Mononuclear cell (primary cell): ENCODE measurements around the gene HS3ST1. TPM values are rescaled to one million over a fixed set of nuclear protein-coding genes. Genes with fewer than 3 reads are reported as not detected.

Experiments
- H3K27me3 ChIP-seq: 2 replicates; pipeline ENCODE4 v1.6.0; 2011; ENCODE audit warnings: low read length, control low read depth; ENCODE audit not compliant: insufficient read depth
- H3K4me1 ChIP-seq: 2 replicates; pipeline ENCODE4 v1.5.1; 2011; ENCODE audit warnings: mild to moderate bottlenecking, low read length, control low read depth; ENCODE audit not compliant: insufficient read depth
- H3K4me3 ChIP-seq: 2 replicates; pipeline ENCODE4 v1.5.1; 2011; ENCODE audit warnings: mild to moderate bottlenecking, low read length, moderate library complexity
- H3K9me3 ChIP-seq: 2 replicates; pipeline ENCODE4 v1.5.1; 2011; ENCODE audit warnings: low read depth, mild to moderate bottlenecking, control low read depth, low read length
- total RNA-seq: library from RNA; depleted of rRNA; stranded (reverse); fragments of >200 nt; gene quantifications from one replicate; pipeline ENCODE4 v1.2.3, GENCODE V29; 2012

Gene HS3ST1
- total RNA-seq, 1 donor: 0.10 TPM

GRCh38 chr4:11441194-11441556 lies 12.5 kb upstream of the HS3ST1 start:
- no peaks in the 10 kb centered on the region for H3K9me3 ChIP-seq
- H3K4me3 ChIP-seq: no peak overlapping the region
- peaks cover 13% of the 10 kb centered on the region for H3K4me1 ChIP-seq
- H3K27me3 ChIP-seq: no peaks in the 10 kb centered on the region

DNA sequence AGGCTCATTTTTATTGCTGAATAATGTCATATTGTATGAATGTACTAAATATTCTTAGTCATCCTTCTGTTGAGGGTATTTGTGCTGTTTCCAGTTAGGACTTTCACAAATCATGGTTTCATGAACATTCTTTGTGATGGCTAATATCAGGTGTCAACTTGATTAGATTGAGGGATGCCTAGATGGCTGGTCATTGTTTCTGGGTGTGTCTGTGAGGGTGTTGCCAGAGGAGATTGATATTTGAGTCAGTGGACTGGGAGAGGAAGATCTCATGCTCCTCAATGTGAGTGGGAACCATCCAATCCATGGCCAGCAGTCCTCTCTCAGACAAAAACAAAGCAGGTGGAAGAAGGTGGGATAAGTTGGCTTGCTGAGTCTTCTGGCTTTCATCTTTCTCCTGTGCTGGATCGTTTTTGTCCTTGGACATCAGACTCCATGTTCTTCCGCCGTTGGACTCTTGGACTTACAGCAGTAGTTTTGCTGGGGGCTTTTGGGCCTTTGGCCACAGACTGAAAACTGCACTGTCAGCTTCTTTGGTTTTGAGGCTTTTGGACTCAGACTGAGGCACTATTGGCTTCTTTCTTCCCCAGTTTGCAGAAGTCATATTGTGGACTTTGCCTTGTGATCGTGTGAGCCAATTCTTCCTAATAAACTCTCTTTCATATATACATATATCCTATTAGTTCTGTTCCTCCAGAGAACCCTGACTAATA lies 11.9 kb upstream of the HS3ST1 start:
- peaks cover 14% of the 10 kb centered on the region for H3K4me1 ChIP-seq
- H3K9me3 ChIP-seq: no peaks in the 10 kb centered on the region
- H3K4me3 ChIP-seq: no peak overlapping the region
- H3K27me3 ChIP-seq: no peaks in the 10 kb centered on the region

DNA sequence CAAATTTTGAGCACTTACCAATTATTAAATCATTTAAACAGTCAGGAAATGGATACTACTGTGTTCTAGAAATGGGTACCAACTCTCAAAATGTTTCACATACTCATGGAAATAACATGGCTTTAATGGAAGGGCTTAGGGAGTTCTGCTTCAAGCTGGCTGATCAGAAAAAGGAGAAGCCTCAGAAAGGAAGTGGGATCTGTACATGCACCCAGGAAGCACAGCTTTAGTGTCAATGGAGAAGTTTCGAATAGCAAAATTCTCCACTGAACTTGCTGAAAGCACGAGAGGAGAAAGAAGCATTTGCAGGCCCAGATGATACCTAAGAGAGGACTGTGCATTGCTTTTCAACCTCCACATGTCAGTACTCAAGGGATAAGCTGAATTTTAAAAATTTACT lies 11.1 kb upstream of the HS3ST1 start:
- no peaks in the 10 kb centered on the region for H3K27me3 ChIP-seq
- no peak overlapping the region for H3K4me3 ChIP-seq
- peaks cover 16% of the 10 kb centered on the region for H3K4me1 ChIP-seq
- no peaks in the 10 kb centered on the region for H3K9me3 ChIP-seq

DNA sequence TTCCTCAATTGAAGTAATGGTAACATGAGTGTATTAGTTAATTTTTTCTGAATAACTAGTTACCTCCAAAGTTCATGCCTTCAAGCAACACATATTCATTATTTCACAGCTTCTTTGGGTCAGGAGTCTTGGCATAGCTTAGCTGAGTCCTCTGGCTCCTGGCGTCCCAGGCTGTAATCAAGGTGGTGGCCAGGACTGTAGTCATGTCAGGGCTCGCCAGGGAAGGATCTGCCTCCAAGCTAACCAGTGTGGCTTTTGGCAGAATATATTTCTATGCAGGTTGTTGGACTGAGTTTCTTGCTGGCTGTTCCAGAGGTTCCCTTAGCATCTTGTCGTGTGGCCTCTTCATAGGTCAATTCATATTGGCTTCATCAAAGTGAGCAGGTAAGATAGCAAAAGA lies 10.0 kb upstream of the HS3ST1 start:
- H3K4me3 ChIP-seq: no peak overlapping the region
- no peaks in the 10 kb centered on the region for H3K9me3 ChIP-seq
- H3K27me3 ChIP-seq: no peaks in the 10 kb centered on the region
- H3K4me1 ChIP-seq: peaks cover 16% of the 10 kb centered on the region

GRCh38 chr4:11436673-11437072 lies 8.0 kb upstream of the HS3ST1 start:
- Histone ChIP-seq H3K9me3 (no peaks in the 10 kb centered on the region), H3K4me1 (peaks cover 16% of the 10 kb centered on the region), H3K4me3 (no peak overlapping the region), H3K27me3 (no peaks in the 10 kb centered on the region)

- Histone ChIP-seq H3K27me3 (peaks cover under 1% of the 10 kb centered on the region), H3K4me3 (no peak overlapping the region), H3K9me3 (no peaks in the 10 kb centered on the region), H3K4me1 (peaks cover 16% of the 10 kb centered on the region)
Observed at GRCh38 chr4:11436084-11436483, 7.4 kb upstream of the HS3ST1 start.

- H3K27me3 ChIP-seq: peaks cover 6% of the 10 kb centered on the region
- H3K4me1 ChIP-seq: peaks cover 13% of the 10 kb centered on the region
- no peaks in the 10 kb centered on the region for H3K9me3 ChIP-seq
- H3K4me3 ChIP-seq: no peak overlapping the region
Observed at GRCh38 chr4:11435557-11435956, 6.9 kb upstream of the HS3ST1 start.

DNA sequence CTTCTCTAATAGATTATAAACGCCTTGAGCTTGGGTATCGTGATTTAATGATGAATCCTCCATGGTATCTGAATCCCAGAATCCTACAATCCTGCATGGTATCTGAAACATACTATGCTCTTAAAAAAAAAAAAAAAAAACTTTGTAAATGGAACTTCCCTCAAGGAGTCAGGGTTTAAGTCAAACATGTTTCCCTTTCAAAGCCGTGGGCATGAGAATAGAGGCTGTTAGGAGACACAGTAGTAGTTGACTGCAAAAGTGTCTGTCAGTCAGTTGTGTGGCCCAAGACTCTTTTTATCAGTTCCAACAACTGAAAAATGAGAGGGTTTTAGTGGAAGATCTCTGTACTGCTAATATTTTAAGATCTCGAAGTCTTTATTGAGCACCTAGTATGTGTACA lies 2.4 kb upstream of the HS3ST1 start:
- Histone ChIP-seq H3K9me3 (no peaks in the 10 kb centered on the region), H3K27me3 (peaks cover 46% of the 10 kb centered on the region), H3K4me3 (no peak overlapping the region), H3K4me1 (peaks cover 30% of the 10 kb centered on the region)

GRCh38 chr4:11430536-11430935 lies 1.8 kb upstream of the HS3ST1 start:
- Histone ChIP-seq H3K4me1 (peaks cover 28% of the 10 kb centered on the region), H3K27me3 (peaks cover 46% of the 10 kb centered on the region), H3K9me3 (no peaks in the 10 kb centered on the region), H3K4me3 (no peak overlapping the region)

DNA sequence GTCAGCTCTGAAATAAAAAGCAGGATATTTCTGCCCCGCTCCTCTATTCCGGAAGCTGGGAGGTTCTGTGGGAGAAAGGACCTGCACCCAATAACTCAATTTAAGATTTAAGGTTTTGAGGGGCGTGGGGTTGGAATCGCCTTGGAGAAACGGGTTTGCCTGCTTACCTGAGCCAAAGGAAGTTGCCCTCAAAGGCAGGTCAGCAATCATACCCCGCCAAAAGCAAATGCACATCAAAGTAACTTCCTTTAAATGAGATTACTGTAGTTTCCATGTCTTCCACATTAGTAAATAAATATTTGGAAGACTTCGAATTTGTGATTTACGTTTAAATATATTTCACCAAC lies 978 bp upstream of the HS3ST1 start:
- H3K27me3 ChIP-seq: peaks cover 46% of the 10 kb centered on the region
- peaks cover 26% of the 10 kb centered on the region for H3K4me1 ChIP-seq
- no peaks in the 10 kb centered on the region for H3K9me3 ChIP-seq
- peak overlapping the region; percentile 41 for H3K4me3 ChIP-seq

- H3K4me1 ChIP-seq: peaks cover 26% of the 10 kb centered on the region
- peaks cover 46% of the 10 kb centered on the region for H3K27me3 ChIP-seq
- no peaks in the 10 kb centered on the region for H3K9me3 ChIP-seq
- peak overlapping the region; percentile 41 for H3K4me3 ChIP-seq
Observed at GRCh38 chr4:11428899-11429698, 405 bp upstream of the HS3ST1 start.

DNA sequence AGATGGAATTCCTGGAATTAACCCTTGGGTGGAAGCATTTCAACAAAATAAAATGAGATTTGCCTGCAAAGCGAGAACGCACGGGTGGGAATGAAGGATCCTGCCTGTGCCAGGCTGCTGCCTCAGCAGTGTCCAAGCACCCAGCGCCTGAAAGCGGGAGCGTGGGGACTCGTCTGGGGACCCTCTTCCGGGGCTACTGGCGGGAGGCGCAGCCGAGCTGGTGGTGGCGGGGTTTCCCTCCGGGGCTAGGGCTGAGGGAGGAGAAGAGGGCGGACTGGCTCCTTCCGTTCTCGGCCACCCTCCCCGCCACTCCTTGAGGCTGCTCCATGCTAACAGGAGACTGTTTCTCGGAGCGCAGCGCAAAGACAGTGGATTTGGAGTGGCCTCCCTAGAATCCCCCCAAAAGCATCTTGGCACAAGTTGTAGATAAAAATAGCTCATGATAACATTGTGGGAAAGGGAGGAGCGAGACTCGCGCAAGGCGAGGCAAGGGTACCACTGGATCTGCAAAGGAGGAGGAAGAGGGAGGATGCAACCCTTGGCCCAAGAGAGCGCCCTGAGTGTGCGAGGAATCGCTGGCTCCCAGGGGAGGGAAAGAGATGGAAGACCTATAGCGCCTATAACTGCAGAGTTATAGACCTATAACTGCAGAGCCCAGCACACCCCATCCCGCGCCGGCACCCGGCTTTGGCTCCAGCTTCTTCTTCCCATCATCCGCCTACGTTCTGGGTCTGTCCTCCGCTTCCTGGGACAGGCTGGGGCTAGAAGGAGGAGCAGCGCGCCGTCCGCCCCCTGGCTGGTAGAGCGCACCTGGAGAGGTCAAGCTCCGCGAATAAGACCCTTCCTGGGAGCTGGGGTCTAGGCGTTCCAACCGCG lies 1.3 kb downstream of the HS3ST1 start:
- Histone ChIP-seq H3K4me1 (peaks cover 26% of the 10 kb centered on the region), H3K9me3 (no peaks in the 10 kb centered on the region), H3K27me3 (peaks cover 46% of the 10 kb centered on the region), H3K4me3 (peak overlapping the region; percentile 41)

DNA sequence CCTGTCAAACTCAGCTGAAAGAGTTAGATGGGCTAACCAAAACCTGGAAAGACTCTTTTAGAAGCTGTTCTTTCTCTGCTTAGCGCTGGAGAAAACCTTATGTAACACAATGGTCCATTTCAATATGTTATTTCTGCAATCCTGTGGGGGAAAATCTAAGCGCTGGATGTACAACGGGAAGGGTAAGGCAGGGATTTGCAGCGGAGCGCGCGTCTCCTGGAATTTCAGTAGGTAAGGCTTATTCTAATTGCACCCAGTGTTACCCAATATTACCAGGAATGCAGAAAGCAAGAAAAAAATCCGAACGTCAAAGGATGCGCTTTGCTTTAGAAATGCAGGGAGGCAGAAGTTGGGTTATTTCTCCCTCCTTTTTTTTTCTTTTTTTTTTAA lies 2.0 kb downstream of the HS3ST1 start:
- Histone ChIP-seq H3K27me3 (peaks cover 46% of the 10 kb centered on the region), H3K4me1 (peaks cover 26% of the 10 kb centered on the region), H3K4me3 (no peak overlapping the region), H3K9me3 (no peaks in the 10 kb centered on the region)

- Histone ChIP-seq H3K4me3 (no peak overlapping the region), H3K4me1 (peaks cover 26% of the 10 kb centered on the region)
Observed at GRCh38 chr4:11426003-11426402, 2.7 kb downstream of the HS3ST1 start.

DNA sequence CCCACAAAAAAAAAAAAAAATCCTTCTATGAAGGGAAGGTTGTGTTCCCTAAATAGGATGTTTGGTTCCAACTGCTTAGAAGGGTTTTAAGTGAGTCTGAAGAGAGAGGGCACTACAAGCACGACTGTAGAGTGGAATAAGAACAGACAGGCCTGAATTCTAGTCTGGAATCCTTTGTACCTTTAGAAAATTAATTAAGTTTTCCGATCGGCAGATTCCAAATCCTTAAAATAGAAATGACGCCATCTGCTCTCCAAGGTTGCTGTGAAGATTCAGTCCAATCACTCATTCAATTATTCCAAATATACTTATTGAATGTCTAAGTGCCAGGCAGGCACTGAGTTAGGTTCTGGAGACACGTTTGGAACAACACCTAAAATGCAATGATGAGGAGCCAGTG lies 3.8 kb downstream of the HS3ST1 start:
- H3K9me3 ChIP-seq: no peaks in the 10 kb centered on the region
- H3K27me3 ChIP-seq: peaks cover 34% of the 10 kb centered on the region
- H3K4me1 ChIP-seq: peaks cover 26% of the 10 kb centered on the region
- no peak overlapping the region for H3K4me3 ChIP-seq

More at GRCh38 chr4:11426003-11426402, 2.7 kb downstream of the HS3ST1 start:
- Histone ChIP-seq H3K27me3 (peaks cover 45% of the 10 kb centered on the region), H3K9me3 (no peaks in the 10 kb centered on the region)
